HTERT RPE-1 (cell line): ENCODE results near the gene ONECUT1.
"Not testable (repeated sequence)": the region's sequence is repeated elsewhere in the genome, so short reads cannot be mapped to it uniquely, and the experiment has no call there.

Source experiments
- in situ Hi-C: fragments of 300-500 bp; cut with MboI; formaldehyde crosslinking; loops from 4 replicates; pipeline ENCODE4 v1.14.3; 2020; ENCODE audit warnings: low sequenced_read_pairs

Gene ONECUT1

DNA sequence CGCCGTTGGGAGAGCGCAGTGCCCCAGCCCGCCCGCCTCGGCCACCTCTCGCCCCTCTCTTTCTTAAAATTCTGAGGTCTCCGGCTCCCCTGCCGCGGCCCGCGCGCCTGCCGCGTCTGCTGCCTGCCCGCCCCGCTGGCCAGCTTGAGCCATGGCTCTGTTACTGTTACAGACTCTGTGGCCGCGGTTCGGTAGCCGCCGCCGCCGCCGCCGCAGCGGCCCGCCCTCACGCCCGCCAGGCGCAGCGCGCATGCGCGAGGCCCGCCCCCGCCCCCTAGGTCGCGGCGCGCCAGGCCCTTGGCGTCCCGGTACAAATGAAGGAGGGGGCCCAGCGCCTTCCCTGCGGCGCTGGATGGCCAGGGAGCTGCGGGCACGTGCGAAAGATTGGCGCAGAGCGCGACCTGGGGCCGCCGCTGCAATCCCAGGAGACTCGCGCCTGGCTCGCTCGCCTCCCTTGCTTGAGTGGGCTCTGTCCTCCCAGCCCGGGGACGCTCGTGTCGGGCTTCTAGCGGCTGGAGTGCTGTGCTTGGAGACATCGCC is at the start of gene ONECUT1:
ONECUT1 (minus strand) TSS at position 168 of the 540 bp plus-strand sequence. CDS start 452 bp downstream, outside the sequence.
- in situ Hi-C loops, result no loop called here

DNA sequence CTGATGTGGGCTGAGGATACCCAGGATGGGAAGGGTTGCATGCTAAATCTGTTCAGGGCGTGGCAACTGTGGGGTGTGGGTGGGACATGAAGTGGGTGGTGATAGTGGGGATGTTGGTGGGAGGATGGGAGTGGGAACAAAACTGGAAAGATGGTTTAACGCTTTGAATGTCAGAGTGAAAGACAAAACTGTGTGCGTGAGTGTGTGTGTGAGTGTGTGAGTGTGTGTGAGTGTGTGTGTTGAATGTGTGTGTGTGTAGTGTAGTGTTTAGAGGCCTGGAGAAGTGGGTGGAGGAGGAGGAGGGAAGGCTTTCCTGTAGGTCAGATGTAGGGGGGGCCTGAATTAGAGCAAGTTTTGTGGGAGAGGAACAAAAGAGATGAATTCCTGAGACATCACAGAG is 44.2 kb upstream of the ONECUT1 start:
- in situ Hi-C loops, result no loop called here

DNA sequence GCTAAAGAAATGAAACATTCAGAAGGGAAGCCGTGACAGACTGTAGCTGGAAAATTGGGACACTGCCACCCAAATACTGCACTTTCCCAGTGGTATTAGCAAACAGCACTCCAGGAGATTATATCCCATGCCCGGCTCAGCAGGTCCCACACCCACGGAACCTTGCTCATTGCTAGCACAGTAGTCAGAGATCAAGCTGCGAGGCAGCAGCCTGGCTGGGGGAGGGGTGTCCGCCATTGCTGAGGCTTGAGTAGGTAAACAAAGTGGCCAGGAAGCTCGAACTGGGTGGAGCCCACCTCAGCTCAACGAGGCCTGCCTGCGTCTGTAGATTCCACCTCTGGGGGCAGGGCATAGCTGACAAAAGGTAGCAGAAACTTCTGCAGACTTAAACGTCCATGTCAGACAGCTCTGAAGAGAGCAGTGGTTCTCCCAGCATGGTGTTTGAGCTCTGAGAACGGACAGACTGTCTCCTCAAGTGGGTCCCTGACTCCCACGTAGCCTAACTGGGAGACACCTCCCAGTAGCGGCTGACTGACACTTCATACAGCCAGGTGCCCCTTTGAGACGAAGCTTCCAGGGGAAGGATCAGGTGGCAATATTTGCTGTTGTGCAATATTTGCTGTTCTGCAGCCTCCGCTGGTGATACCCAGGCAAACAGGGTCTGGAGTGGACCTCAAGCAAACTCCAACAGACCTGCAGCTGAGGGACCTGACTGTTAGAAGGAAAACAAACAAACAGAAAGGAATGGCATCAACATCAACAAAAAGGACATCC is 34.2 kb upstream of the ONECUT1 start:
- in situ Hi-C loops, result not testable (repeated sequence)

DNA sequence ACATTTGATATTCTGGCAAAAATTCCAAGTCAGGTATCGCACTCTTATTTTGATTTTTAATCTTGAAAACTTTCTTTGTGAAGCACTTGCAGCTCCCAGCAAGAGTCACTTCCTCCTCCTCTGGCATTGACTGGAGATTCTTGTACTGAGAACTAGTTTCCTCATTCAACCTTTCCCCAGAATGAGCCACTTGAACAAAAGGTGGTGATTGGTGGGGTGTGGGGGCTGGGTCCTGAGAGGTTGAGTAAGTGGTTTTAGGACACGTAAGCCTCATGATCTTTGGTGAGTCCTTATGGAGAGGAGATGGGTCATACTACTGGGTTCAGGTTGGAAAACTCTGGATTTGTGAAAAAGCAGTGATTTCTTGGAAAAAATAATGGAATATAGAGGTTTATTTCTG is 32.3 kb upstream of the ONECUT1 start:
- in situ Hi-C loops, result no loop called here

DNA sequence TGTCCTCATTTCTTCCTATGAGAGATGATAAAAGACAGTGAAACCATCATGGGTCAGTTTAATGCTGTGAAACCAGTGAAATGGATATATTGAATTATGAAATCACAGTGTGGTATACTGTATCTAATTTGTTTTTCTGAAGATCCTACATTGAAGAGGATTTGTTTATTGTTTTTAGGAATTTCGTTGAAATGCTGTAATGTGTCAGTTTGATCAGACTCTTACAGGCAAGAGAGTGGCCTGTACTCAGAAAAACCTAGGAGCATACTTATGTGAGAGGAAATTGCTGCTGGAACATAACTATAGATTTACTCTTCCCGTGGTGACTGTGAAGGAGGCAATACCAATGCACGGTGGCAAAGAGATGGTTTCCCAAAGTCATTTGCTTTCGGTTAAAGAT is 29.1 kb upstream of the ONECUT1 start:
- in situ Hi-C loops, result no loop called here

DNA sequence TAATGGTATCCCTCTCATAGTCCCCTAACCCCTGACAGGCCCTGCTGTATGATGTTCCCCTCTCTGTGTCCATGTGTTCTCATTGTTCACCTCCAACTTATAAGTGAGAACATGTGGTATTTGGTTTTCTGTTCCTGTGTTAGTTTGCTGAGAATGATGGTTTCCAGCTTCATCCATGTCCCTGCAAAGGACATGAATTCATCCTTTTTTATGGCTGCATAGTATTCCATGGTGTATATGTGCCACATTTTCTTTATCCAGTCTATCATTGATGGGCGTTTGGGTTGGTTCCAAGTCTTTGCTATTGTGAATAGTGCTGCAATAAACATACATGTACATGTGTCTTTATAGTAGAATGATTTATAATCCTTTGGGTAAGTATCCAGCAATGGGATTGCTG is 25.8 kb upstream of the ONECUT1 start:
- in situ Hi-C loops, result not testable (repeated sequence)

DNA sequence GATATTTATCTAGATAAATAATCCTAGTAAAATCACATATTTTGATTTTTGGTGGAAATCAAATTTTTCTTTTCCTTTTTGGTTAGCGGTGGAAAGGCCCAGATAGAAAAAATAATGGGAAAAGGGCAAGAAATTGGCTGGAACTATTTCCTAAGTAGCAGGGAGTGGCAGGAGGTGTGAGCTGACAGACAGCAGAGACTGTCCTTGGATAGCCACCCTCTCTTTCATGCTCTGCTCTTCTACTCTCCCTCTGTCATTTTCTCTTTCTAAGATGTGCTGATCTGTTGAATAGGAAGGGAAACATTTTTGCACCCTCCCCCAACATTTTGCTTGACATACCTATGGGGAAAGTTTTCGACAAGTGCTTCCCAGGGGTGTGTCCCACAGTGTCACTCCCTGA is 18.9 kb upstream of the ONECUT1 start:
- in situ Hi-C loops, result no loop called here

DNA sequence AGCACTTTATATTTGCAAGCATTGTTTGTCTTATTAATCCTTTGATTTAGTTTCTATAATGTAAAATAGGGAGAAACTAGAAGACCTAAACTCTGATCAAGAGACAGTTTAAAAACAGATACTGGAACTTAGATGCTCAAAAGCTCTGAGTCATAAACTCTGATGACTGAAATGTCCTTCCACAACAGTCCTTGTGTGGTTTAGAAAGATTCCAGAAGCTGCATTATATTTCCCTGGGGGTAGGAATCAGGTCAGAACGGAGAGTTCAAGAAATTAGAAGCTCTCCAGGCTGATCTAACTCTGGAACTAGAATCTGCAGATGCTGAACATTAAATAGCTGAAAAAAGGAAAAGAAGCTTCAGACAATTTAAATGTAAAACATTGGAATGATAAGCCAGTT is 18.3 kb upstream of the ONECUT1 start:
- in situ Hi-C loops, result no loop called here

DNA sequence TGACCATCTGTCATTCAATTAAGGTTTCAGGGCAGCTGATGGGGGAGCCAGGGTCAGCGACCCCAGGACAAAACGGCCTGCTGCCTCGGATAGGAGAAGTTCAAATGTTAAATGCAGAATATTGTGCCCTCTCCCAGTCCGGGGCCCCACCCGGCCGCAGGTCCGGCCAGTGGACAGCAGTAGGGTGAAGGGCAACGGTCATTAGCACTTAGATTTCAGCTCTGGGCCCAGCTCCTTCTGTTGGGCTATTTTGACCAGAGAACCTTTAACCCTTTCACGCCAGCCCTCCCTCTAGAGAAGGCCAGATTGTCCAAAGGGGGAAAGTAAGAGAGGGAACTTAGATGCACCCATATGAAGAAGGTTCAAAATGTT is 16.1 kb upstream of the ONECUT1 start:
- in situ Hi-C loops, result no loop called here

DNA sequence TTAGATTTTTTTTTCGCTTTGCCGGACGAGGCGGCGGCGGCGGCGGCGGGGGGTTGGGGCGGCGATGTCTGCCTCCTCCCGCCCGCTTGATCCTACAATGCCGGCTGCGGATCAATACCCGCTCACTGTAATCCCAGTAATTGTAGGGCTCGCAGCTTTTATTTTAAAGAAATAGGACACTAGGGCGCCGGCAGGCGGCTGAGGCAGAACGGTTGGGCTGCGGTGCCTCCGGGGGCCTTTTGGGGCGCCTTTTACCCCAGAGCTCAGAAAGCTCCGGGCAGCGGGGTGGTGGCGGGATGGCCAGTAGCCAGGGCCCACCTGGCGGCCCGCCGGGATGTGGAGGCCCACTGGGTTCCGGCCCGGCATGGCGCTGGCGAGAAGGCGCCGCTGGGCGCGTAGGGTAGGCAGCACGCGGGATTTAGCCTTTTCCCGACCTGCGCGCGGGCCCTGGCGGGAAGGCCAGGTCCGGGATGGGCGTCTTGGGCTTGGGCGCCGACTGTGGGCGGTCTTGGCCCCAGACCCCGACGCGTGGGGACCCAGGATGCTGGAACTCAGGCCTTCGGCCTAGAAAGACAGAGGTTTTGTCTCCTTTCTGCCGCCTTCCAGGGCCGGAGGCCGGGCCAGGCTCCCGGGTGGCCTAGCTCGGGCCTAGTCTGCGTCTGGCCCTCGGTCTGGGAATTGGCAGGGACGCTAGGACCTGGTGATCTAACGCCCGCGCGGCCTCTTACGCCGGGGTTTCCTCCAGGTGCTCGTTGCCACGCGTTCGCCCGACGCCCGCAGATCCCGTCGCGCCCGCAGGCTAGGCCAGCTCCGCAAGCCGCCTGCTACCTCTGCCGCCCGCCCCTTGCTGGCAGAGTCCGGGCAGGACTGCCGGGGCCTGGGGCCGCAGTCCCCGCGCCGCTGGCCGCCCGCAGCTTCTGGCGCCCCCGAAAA is 15.5 kb upstream of the ONECUT1 start:
- in situ Hi-C loops, result no loop called here

DNA sequence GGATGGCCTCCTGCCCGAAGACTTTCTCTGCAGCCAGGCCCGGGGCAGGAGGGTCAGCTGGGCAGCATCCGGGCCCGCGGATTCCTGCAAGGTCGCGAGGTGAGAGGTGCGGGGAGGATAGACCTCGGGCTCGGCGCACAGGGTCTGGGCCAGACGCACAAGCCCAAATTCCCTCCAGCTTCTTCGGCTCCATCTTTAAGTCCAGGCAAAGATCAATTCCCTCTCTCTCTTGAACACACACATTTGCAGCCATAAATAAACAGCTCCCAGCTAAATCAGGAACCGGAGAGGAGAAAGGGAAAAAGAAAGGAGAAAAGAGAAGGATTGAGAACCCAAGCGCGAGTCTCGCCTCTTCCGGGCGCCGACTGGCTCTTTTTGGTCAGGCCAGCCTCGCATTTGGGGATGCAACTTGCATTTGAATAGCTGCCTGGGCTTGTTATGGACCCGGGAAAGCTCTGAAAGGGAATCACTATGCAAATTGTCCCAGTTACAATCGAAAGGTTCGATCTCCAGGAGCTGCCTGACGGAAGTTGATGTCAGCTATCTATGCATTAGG is 14.5 kb upstream of the ONECUT1 start:
- in situ Hi-C loops, result no loop called here

DNA sequence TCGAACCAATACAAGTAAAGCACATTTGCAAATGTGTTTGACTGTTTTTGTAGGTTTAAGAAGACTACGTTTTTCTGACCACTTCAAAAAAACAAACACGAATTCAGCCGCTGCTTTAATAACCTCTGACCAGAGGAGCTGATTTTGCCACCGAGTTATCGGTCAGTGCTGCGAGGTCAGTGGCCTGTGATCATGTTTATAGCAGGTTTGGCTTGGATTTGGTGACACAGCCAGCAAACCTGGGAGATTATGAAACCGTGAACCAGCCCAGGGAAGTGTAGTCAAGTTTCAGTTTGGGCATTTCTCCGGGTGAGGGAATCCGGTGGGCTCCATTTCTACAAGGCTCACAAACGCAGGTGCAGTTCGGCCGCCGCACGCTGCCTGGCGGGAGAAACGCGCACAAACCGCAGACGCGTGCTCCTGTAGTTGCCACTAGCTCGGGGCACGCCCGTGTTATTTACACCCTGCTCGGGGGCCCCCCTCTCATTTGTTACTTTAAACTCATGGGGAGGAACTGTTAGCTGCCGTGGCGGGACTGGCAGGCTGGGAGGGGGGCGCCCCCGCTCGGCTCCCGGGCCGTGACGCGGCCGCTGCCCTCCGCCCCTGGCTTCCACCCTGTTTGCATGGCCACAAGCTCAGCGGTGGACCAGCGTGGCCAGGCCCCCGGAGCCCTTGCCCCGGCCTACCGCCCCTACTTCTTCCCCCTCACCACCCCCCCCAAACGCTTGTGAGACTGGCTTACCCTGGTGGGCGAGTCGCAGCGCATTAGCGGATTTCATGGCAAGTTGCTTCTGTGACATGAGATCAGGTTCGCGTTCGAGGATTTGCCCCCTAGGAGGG is 13.6 kb upstream of the ONECUT1 start:
- in situ Hi-C loops, result no loop called here

DNA sequence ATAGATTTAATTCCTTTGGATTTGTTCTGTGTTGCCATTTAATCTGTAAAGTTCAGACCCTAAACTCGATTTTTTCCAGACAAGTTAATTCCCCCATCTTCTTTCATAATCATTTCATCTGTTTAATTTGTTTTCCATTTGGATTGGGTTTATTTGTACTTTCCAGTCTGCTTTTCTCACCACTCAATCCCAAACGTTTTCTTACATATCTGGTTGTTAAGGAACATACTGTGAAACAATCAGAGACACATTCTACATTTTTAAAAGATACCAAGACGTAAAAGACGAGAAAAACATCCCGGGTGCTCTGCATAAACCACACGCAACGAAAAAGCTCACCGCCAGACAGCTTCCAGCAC is 13.0 kb upstream of the ONECUT1 start:
- in situ Hi-C loops, result no loop called here

DNA sequence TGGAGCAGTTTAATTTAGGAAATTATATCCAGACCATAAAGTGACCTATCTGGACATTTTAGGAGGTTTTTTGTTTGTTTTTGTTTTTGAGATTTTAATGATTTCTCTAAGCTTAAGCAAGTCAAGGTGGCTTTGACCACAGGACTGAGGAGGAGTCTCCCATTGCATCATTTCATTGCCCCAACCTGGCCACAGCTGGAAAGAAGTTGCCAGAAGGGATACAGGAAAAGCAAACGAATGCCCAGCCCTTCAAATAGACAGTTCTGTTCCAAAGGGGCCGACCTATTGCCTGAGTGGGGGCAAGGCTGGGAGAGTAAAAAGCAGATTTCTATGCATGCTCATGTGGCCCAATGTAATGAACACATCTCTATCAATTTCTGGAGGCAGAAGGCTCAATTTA is 12.0 kb upstream of the ONECUT1 start:
- in situ Hi-C loops, result no loop called here

DNA sequence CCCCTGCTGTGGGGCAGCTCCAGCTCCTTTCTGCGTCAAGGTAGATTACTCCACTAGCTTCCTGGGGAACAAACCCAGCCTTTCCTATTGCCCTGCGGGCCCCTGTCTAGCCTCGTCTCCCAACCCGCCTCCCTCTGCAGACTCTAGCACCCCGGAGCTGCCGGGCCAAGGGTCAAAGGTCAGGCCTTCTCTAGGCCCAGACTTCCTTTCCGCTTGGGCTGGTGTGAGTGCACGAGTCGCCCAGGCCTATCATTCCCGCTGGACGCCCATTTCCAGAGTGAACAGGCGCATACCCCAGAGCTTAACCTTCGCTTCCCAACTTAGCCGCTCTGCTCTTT is 11.6 kb upstream of the ONECUT1 start:
- in situ Hi-C loops, result no loop called here

DNA sequence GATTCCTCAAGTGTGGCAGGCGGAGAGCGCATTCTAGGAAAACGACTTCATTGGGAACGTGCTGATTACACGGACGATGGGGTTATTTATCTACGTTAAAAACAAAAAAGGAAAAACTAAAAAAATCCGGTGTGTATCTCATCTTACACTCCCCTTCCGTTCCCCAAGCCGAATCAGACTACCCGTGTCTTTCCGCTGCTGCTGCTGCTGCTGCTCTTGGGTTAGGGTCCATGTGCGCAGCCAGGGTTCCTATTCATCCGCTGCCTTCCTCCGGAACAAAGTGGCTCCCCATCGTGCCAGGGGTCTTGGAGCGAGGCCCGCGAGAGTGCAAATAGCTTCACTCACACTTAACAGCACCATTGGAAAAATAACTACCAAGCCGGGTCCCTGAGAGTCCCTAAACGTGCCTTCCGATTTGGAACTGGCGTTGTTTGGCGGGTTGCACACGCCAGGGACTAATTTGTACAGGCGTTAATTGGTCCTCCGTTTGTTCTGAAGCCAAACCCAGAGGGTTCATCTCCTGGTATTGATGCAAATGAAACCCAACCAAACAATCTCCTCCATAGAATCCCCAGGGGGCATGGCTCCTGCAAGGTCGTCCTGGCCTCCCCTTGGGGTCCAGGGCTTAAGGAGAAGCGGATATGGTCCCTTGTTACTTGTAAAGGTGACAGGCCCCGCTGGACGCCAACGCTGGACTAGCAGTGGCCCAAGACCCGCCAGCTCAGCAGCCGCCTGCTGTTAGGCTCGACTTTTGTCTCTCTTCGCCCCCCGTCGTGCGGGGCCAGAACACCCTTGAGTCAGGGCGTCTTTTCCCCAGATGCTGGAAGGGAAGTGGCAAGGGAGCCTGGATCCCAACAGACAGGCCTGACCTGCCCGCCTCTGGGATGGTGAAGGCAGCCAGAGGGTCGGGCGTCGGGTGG is 11.0 kb upstream of the ONECUT1 start:
- in situ Hi-C loops, result no loop called here

DNA sequence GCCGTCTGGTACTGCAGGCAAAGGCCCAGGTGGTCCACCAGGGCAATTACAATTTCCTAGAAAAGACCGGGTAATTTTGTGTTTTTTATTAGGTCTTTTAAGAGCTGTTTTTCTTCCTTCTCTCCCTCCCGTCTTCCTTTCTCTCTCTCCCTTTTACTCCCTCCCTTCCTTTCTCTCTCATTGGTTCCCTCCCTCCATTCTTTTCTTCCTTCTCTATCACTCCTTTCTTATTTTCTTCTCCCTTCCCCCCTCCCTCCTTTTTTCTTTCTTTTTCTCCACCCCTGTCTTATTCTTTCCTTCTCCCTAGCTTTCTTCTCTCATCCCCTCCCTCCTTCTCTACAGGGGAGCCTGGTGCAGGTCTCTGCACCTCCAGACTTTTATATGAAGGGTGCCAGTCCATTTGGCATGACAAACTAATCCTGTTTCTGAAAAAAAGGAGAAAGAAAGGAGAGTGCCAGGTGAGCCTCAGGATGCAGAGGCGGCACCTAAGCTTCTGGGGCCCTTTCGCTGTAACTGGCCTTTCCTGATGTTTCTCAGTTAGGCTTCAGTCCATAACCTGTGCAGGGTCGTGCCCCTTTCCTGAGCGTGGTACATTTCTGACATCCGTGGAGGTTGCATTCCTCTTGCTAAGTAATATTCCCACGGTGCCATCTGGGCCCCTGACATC is 9.1 kb upstream of the ONECUT1 start:
- in situ Hi-C loops, result no loop called here

DNA sequence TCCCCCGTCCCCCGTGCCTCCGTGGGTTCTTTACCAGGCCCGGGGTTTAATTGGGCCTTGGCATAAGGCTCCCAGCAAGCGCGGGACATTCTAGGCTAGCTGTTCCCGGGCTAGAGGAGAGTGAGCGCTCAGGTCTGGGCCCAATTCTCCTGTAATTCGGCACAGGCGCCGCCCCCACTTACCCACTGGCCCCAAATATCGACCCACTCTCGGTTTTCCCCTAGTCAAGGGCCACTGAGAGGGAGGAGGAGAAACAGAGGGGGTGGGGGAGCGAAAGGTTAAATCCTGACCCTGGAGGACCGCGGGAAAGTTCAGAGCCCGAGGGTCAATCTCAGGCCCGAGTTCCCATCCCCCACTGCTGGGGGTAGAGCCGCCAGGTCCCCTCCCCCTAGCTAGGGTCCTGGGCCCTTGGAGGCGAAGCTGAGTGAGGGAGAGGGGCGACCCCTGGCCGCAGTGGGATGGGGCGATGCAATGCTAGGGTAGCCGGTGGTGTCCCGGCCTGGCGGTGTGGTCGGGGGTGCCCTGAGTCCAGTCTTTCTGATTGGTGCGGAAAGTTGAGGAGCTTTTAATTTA is 8.5 kb upstream of the ONECUT1 start:
- in situ Hi-C loops, result no loop called here
